H9 (cell line): Measurements from ENCODE around the gene MECP2. TPM values are rescaled to one million over a fixed set of nuclear protein-coding genes. Genes with fewer than 3 reads are reported as not detected.

Experiments
- DNase-seq: peaks from one replicate; pipeline ENCODE4 v3.0.0-alpha.2; 2017
- H2AFZ ChIP-seq: one replicate; pipeline ENCODE4 v1.6.1; 2013; ENCODE audit warnings: mild to moderate bottlenecking, low read length, control low read depth, moderate library complexity
- H2AK5ac ChIP-seq: 2 replicates; pipeline ENCODE4 v1.6.1; 2013; ENCODE audit warnings: low read length, control low read depth, mixed read lengths; ENCODE audit not compliant: insufficient read length
- H2BK120ac ChIP-seq: one replicate; pipeline ENCODE4 v1.6.1; 2013; ENCODE audit warnings: low read depth, mild to moderate bottlenecking, low read length, control low read depth, inconsistent platforms; ENCODE audit not compliant: poor library complexity, severe bottlenecking
- H2BK12ac ChIP-seq: 2 replicates; pipeline ENCODE4 v1.6.1; 2013; ENCODE audit warnings: low read length, control low read depth, mixed read lengths, low read depth; ENCODE audit not compliant: insufficient read length
- H2BK15ac ChIP-seq: 2 replicates; pipeline ENCODE4 v1.6.1; 2013; ENCODE audit warnings: low read depth, low read length, control low read depth
- H2BK20ac ChIP-seq: one replicate; pipeline ENCODE4 v1.6.1; 2013; ENCODE audit warnings: low read depth, mild to moderate bottlenecking, low read length, control low read depth, inconsistent platforms; ENCODE audit not compliant: poor library complexity, severe bottlenecking
- H2BK5ac ChIP-seq: 2 replicates; pipeline ENCODE4 v1.6.1; 2013; ENCODE audit warnings: low read length, control low read depth, mixed read lengths; ENCODE audit not compliant: insufficient read length
- H3K14ac ChIP-seq: 2 replicates; pipeline ENCODE4 v1.6.1; 2013; ENCODE audit warnings: low read length, control low read depth; ENCODE audit not compliant: insufficient read depth
- H3K18ac ChIP-seq: 2 replicates; pipeline ENCODE4 v1.6.1; 2013; ENCODE audit warnings: low read depth, mild to moderate bottlenecking, mixed read lengths, low read length, control low read depth; ENCODE audit not compliant: insufficient read length
- H3K23ac ChIP-seq: 2 replicates; pipeline ENCODE4 v1.6.1; 2013; ENCODE audit warnings: low read length, control low read depth, mixed read lengths, low read depth; ENCODE audit not compliant: insufficient read length
- H3K23me2 ChIP-seq: 2 replicates; pipeline ENCODE4 v1.6.1; 2013; ENCODE audit warnings: low read depth, mild to moderate bottlenecking, mixed read lengths, low read length, control low read depth; ENCODE audit not compliant: insufficient read length, poor library complexity, severe bottlenecking
- H3K27ac ChIP-seq: 2 replicates; pipeline ENCODE4 v1.5.1; 2013; ENCODE audit warnings: low read length, control low read depth, mixed read lengths, low read depth; ENCODE audit not compliant: insufficient read length
- H3K27me3 ChIP-seq: 2 replicates; pipeline ENCODE4 v1.6.1; 2013; ENCODE audit warnings: low read length, control low read depth, inconsistent platforms; ENCODE audit not compliant: insufficient read depth
- H3K4ac ChIP-seq: 2 replicates; pipeline ENCODE4 v1.6.1; 2013; ENCODE audit warnings: low read depth, mild to moderate bottlenecking, control low read depth, inconsistent platforms, low read length, moderate library complexity
- H3K4me1 ChIP-seq: 2 replicates; pipeline ENCODE4 v1.6.1; 2013; ENCODE audit warnings: low read length, control low read depth, inconsistent platforms; ENCODE audit not compliant: insufficient read depth
- H3K4me2 ChIP-seq: 2 replicates; pipeline ENCODE4 v1.6.1; 2013; ENCODE audit warnings: low read length, control low read depth, mixed read lengths; ENCODE audit not compliant: insufficient read length, insufficient read depth
- H3K56ac ChIP-seq: 2 replicates; pipeline ENCODE4 v1.6.1; 2013; ENCODE audit warnings: low read depth, mild to moderate bottlenecking, mixed read lengths, low read length, control low read depth; ENCODE audit not compliant: insufficient read length
- H3K79me1 ChIP-seq: 2 replicates; pipeline ENCODE4 v1.6.1; 2013; ENCODE audit warnings: low read depth, mild to moderate bottlenecking, moderate library complexity, low read length, control low read depth, inconsistent platforms; ENCODE audit not compliant: insufficient read depth, poor library complexity, severe bottlenecking
- H3K79me2 ChIP-seq: 2 replicates; pipeline ENCODE4 v1.6.1; 2013; ENCODE audit warnings: low read length, control low read depth, inconsistent platforms; ENCODE audit not compliant: insufficient read depth
- H3K9ac ChIP-seq: 2 replicates; pipeline ENCODE4 v1.6.1; 2013; ENCODE audit warnings: low read length, control low read depth, mixed read lengths; ENCODE audit not compliant: insufficient read length; ENCODE audit errors: extremely low read depth
- H3K9me3 ChIP-seq: one replicate; pipeline ENCODE4 v1.6.1; 2013; ENCODE audit warnings: low read depth, low read length, inconsistent platforms; ENCODE audit not compliant: control insufficient read depth
- H3T11ph ChIP-seq: one replicate; pipeline ENCODE4 v1.6.1; 2013; ENCODE audit warnings: mild to moderate bottlenecking, low read length, control low read depth, inconsistent platforms
- H4K20me1 ChIP-seq: one replicate; pipeline ENCODE4 v1.6.1; 2013; ENCODE audit not compliant: control insufficient read depth, insufficient read length, insufficient read depth
- H4K5ac ChIP-seq: 2 replicates; pipeline ENCODE4 v1.6.1; 2013; ENCODE audit warnings: low read depth, mild to moderate bottlenecking, mixed read lengths, low read length, control low read depth; ENCODE audit not compliant: insufficient read length
- H4K8ac ChIP-seq: replicated peaks from 2 replicates; pipeline ENCODE4 v1.6.1; 2013; ENCODE audit warnings: low read length, control low read depth, mixed read lengths, low read depth; ENCODE audit not compliant: insufficient read length
- H4K91ac ChIP-seq: 2 replicates; pipeline ENCODE4 v1.6.1; 2013; ENCODE audit warnings: low read depth, mild to moderate bottlenecking, moderate library complexity, mixed read lengths, low read length, control low read depth; ENCODE audit not compliant: insufficient read length
- H3K27ac Mint-ChIP-seq, 3 experiments: 2 replicates in 2 of 3; 3 replicates in 1 of 3; pipeline ENCODE4 v1.8.0; 2020 to 2021; ENCODE audit warnings: mixed read lengths in 3 of 3, mild to moderate bottlenecking in 1 of 3, moderate library complexity in 1 of 3
- H3K27me3 Mint-ChIP-seq: 2 replicates; pipeline ENCODE4 v1.8.0; 2021; ENCODE audit warnings: low read depth, mild to moderate bottlenecking, moderate library complexity, mixed read lengths
- H3K36me3 Mint-ChIP-seq, 3 experiments: 2 replicates in 2 of 3; 3 replicates in 1 of 3; pipeline ENCODE4 v1.8.0; 2020 to 2021; ENCODE audit warnings: low read depth in 3 of 3, mixed read lengths in 3 of 3; ENCODE audit not compliant: insufficient read depth in 1 of 3
- H3K4me1 Mint-ChIP-seq, 2 experiments: 2 replicates each; pipeline ENCODE4 v1.8.0; 2020; ENCODE audit warnings: mixed read lengths in 2 of 2
- H3K4me3 Mint-ChIP-seq, 2 experiments: 2 replicates in 1 of 2; 3 replicates in 1 of 2; pipeline ENCODE4 v1.8.0; 2020 to 2021; ENCODE audit warnings: mild to moderate bottlenecking in 2 of 2, mixed read lengths in 2 of 2, moderate library complexity in 1 of 2
- H3K9me3 Mint-ChIP-seq, 2 experiments: 2 replicates in 1 of 2; 3 replicates in 1 of 2; pipeline ENCODE4 v1.8.0; 2020; ENCODE audit warnings: mild to moderate bottlenecking in 2 of 2, mixed read lengths in 2 of 2, moderate library complexity in 1 of 2
- CTCF ChIP-seq: fragments of 200-600 bp; sonication (generic); conservative IDR thresholded peaks from 3 replicates; pipeline ENCODE4 v1.8.0; 2021; ENCODE audit warnings: antibody characterized with exemption, mild to moderate bottlenecking
- WGBS: extraction: QIAGEN DNeasy Blood & Tissue Kit; methylation state at CpG from one replicate; pipeline ENCODE4 v1.1.7; 2013; ENCODE audit warnings: missing lambda C conversion rate, low lambda C conversion rate, mixed read lengths; ENCODE audit not compliant: insufficient read length; ENCODE audit errors: extremely low coverage; 5-methylcytosine and 5-hydroxymethylcytosine counted together
- total RNA-seq: library from RNA; stranded (reverse); gene quantifications from 2 replicates; pipeline ENCODE4 v1.2.1, GENCODE V29; 2021

MECP2 gene
- total RNA-seq, 1 experiment from 2014 or later = 32.2 TPM

- WGBS = no CpG with 5 or more reads among the region's 10 CpGs
- Histone ChIP-seq H3T11ph (no peak overlapping the region), H2BK15ac (no peak overlapping the region), H4K8ac (no peak overlapping the region), H2BK12ac (no peak overlapping the region), H3K79me2 (no peaks in the 10 kb centered on the region), H3K14ac (no peak overlapping the region), H2BK120ac (no peak overlapping the region), H3K23ac (no peak overlapping the region), H4K91ac (no peak overlapping the region), H3K79me1 (no peaks in the 10 kb centered on the region), H3K27me3 (no peaks in the 10 kb centered on the region), H2AFZ (no peak overlapping the region), H4K20me1 (no peaks in the 10 kb centered on the region), H2AK5ac (no peak overlapping the region), H3K23me2 (no peaks in the 10 kb centered on the region), H3K4ac (no peak overlapping the region), H3K4me2 (no peak overlapping the region), H3K27ac (no peak overlapping the region), H3K9ac (no peak overlapping the region), H2BK5ac (no peak overlapping the region), H3K18ac (no peak overlapping the region), H2BK20ac (no peak overlapping the region), H3K9me3 (peaks cover 5% of the 10 kb centered on the region), H3K56ac (no peak overlapping the region), H3K4me1 (no peaks in the 10 kb centered on the region), H4K5ac (no peak overlapping the region)
- Mint-ChIP-seq H3K27me3 (peaks cover 2% of the 10 kb centered on the region; the same call in 1 of the 2 replicates), H3K4me1 (no peaks in the 10 kb centered on the region), H3K27ac (no peak overlapping the region), H3K9me3 (peaks cover 78 to 83% of the 10 kb centered on the region in 2 experiments), H3K36me3 (peaks cover 5% of the 10 kb centered on the region in 3 experiments; a peak in 5 of 7 replicates), H3K4me3 (no peak overlapping the region)
- TF ChIP-seq CTCF = no peak
- DNase-seq = no peak
Observed at GRCh38 chrX:153993978-153994377, 103.5 kb downstream of the MECP2 start.
